K562 (cell line): ENCODE measurements around the gene NECAB3. TPM values are rescaled to one million over a fixed set of nuclear protein-coding genes. Genes with fewer than 3 reads are reported as not detected.

Source experiments
- EP400 ChIP-seq: fragments of 450-650 bp; IDR thresholded peaks from 2 replicates; pipeline ENCODE4 v1.6.1; 2017; ENCODE audit warnings: antibody characterized with exemption, mild to moderate bottlenecking, moderate library complexity
- ETV6 ChIP-seq, 3 experiments: fragments of 150-350 bp in 1 of 3; sonication (generic) in 1 of 3; formaldehyde crosslinking in 1 of 3; IDR thresholded peaks; 2 replicates each; pipeline versions ENCODE4 v1.6.1 to v1.8.0; 2014 to 2022; ENCODE audit warnings: borderline replicate concordance in 2 of 3, low read depth in 2 of 3, antibody characterized with exemption in 1 of 3, low read length in 1 of 3, mild to moderate bottlenecking in 1 of 3, missing genetic modification reagents in 1 of 3
- GABPA ChIP-seq: fragments of 200-800 bp; sonication (Bioruptor generic); conservative IDR thresholded peaks from 2 replicates; pipeline ENCODE4 v1.6.1; 2016; ENCODE audit warnings: low read depth, missing genetic modification characterization, missing compliant biosample characterization
- MIER1 ChIP-seq: fragments of 450-650 bp; IDR thresholded peaks from 2 replicates; pipeline ENCODE4 v1.6.1; 2016; ENCODE audit warnings: antibody characterized with exemption, mild to moderate bottlenecking, low read depth
- NBN ChIP-seq: fragments of 450-650 bp; IDR thresholded peaks from 2 replicates; pipeline ENCODE4 v1.6.1; 2016; ENCODE audit warnings: low read depth, mild to moderate bottlenecking
- POU5F1 ChIP-seq: fragments of 150-350 bp; IDR thresholded peaks from 2 replicates; pipeline ENCODE4 v1.6.1; 2014; ENCODE audit warnings: borderline replicate concordance, low read length, low read depth, mild to moderate bottlenecking; ENCODE audit not compliant: partially characterized antibody
- SMARCE1 ChIP-seq: fragments of 450-650 bp; IDR thresholded peaks from 2 replicates; pipeline ENCODE4 v1.7.1; 2016; ENCODE audit warnings: mild to moderate bottlenecking
- TEAD2 ChIP-seq: fragments of 450-650 bp; IDR thresholded peaks from 2 replicates; pipeline ENCODE4 v1.6.1; 2016; ENCODE audit warnings: missing genetic modification characterization, control low read depth, missing compliant biosample characterization
- TEAD4 ChIP-seq, 2 experiments: sonication (generic) in 1 of 2; formaldehyde crosslinking in 1 of 2; IDR thresholded peaks; 2 replicates each; pipeline versions ENCODE4 v1.6.1 to v1.8.0; 2012 to 2022; ENCODE audit warnings: borderline replicate concordance in 1 of 2, inconsistent platforms in 1 of 2, low read length in 1 of 2, mild to moderate bottlenecking in 1 of 2, missing genetic modification reagents in 1 of 2
- WHSC1 ChIP-seq: IDR thresholded peaks from one replicate; pipeline ENCODE4 v1.6.1; 2012; ENCODE audit warnings: low read length, control low read depth, inconsistent platforms
- ZNF133 ChIP-seq: fragments of 250-450 bp; sonication (Bioruptor Pico); IDR thresholded peaks from 2 replicates; pipeline ENCODE4 v1.4.0; 2020; ENCODE audit warnings: mild to moderate bottlenecking
- ZNF217 ChIP-seq: sonication (generic); formaldehyde crosslinking; IDR thresholded peaks from 2 replicates; pipeline ENCODE4 v1.8.0; 2022; ENCODE audit warnings: mild to moderate bottlenecking, missing genetic modification reagents
- ZNF282 ChIP-seq: sonication (generic); formaldehyde crosslinking; IDR thresholded peaks from 2 replicates; pipeline ENCODE4 v1.8.1; 2023; ENCODE audit warnings: missing genetic modification reagents
- ZNF507 ChIP-seq: conservative IDR thresholded peaks from 2 replicates; pipeline ENCODE4 v1.6.1; 2017; ENCODE audit warnings: missing genetic modification characterization, missing compliant biosample characterization
- ZNF586 ChIP-seq: fragments of 450-650 bp; formaldehyde crosslinking; conservative IDR thresholded peaks from 2 replicates; pipeline ENCODE4 v1.4.0; 2020; ENCODE audit warnings: mild to moderate bottlenecking, moderate library complexity
- polyA plus RNA-seq, 8 experiments: library from polyadenylated mRNA; depleted of rRNA in 4 of 8; stranded (reverse) in 5 of 8; unstranded in 3 of 8; fragments of >200 nt; fragmentation: Nextera tagmentation in 2 of 8; fragmentation: Illumina TruSeq in 1 of 8; extraction: Ambion mirVana in 2 of 8; extraction: Trizol in 1 of 8; gene quantifications; 2 replicates each; pipeline versions ENCODE4 v1.2.1 to v1.2.3, GENCODE V29; 2011 to 2014; ENCODE audit warnings: inconsistent platforms in 1 of 8, missing spikeins in 1 of 8
- total RNA-seq, 7 experiments: library from RNA; depleted of rRNA in 6 of 7; stranded (reverse); fragments of >200 nt in 6 of 7; fragmentation: Illumina TruSeq in 2 of 7; extraction: Trizol in 2 of 7; gene quantifications; 2 replicates each; pipeline versions ENCODE4 v1.2.1 to v1.2.3, GENCODE V29; 2011 to 2021; ENCODE audit warnings: low replicate concordance in 1 of 7
- TF ChIP-seq, protein P1 (sequence below): fragments of 150-350 bp; conservative IDR thresholded peaks from 2 replicates; pipeline ENCODE4 v1.6.1; 2014; ENCODE audit warnings: low read length

The NECAB3 gene
- total and polyA plus RNA-seq, 9 of the 15 experiments (the other 6 are each of a cell fraction or from before 2014, with no cell fraction given) = 0.94 to 63.3 (median 31.5) TPM

DNA sequence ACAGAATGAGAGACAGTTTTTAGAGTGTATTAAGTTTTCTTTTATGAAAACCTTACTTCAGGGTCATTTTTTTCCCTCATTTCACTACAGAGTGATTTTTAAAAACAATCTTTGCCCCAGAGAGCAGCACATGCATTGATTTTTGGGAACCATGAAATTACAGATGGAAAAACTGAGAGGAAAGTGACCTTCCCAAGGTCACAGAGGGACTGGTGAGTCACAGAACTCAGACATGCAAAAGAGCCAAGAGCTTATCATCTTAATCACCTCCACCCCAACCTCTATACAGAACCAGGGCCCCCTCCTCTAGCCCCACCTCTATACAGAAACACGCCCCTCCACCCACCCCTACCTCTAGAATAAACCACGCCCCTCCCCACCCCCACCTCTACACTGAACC is 35.2 kb upstream of the NECAB3 start (continued):
- TF ChIP-seq GABPA (no peak), TEAD2 (no peak), SMARCE1 (peak; percentile 74), ZNF507 (no peak), TEAD4 (IDR thresholded peaks at IDR 0.05; ENCODE audit: low read length) (0 out of 2 replicates have a peak, but pooled peaks have one; percentile 14), TEAD4 (CRISPR knock-in tag; IDR thresholded peaks at IDR 0.05; ENCODE audit: borderline replicate concordance) (no peak), EP400 (no peak), ZNF133 (CRISPR knock-in tag) (no peak), MIER1 (no peak), WHSC1 (no peak), ETV6 (IDR thresholded peaks at IDR 0.05; ENCODE audit: borderline replicate concordance in 1 of 2, low read depth in 2 of 2, low read length in 1 of 2) (no peak), ETV6 (CRISPR knock-in tag; IDR thresholded peaks at IDR 0.05; ENCODE audit: borderline replicate concordance) (no peak), ZNF586 (CRISPR knock-in tag) (no peak), NBN (no peak), ZNF217 (no peak), ZNF282 (no peak), POU5F1 (no peak)
- TF ChIP-seq, protein P1, sequence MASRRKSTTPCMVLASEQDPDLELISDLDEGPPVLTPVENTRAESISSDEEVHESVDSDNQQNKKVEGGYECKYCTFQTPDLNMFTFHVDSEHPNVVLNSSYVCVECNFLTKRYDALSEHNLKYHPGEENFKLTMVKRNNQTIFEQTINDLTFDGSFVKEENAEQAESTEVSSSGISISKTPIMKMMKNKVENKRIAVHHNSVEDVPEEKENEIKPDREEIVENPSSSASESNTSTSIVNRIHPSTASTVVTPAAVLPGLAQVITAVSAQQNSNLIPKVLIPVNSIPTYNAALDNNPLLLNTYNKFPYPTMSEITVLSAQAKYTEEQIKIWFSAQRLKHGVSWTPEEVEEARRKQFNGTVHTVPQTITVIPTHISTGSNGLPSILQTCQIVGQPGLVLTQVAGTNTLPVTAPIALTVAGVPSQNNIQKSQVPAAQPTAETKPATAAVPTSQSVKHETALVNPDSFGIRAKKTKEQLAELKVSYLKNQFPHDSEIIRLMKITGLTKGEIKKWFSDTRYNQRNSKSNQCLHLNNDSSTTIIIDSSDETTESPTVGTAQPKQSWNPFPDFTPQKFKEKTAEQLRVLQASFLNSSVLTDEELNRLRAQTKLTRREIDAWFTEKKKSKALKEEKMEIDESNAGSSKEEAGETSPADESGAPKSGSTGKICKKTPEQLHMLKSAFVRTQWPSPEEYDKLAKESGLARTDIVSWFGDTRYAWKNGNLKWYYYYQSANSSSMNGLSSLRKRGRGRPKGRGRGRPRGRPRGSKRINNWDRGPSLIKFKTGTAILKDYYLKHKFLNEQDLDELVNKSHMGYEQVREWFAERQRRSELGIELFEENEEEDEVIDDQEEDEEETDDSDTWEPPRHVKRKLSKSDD = no peak
